M059J (cell line): Measurements from ENCODE around the gene FKTN. TPM values are rescaled to one million over a fixed set of nuclear protein-coding genes. Genes with fewer than 3 reads are reported as not detected.
A peak's percentile ranks its signal among the peaks of the same experiment; 100 is the strongest.

Source experiments
- DNase-seq: peaks from one replicate; pipeline ENCODE4 v3.0.0-alpha.2; 2012; ENCODE audit warnings: low read depth
- total RNA-seq: library from RNA; depleted of rRNA; stranded (reverse); fragments of >200 nt; shearing (Covaris generic); gene quantifications from 2 replicates; pipeline ENCODE4 v1.2.3, GENCODE V29; 2014; rRNA removed

Gene FKTN
- total RNA-seq, 1 experiment from 2014 or later: 15.6 TPM

GRCh38 chr9:105678163-105678562 lies 120.2 kb downstream of the FKTN start:
- DNase-seq: no peak

GRCh38 chr9:105678781-105679180 lies 120.8 kb downstream of the FKTN start:
- no peak for DNase-seq

GRCh38 chr9:105679257-105680022 lies 121.5 kb downstream of the FKTN start:
- DNase-seq: no peak

GRCh38 chr9:105681313-105681712 lies 123.4 kb downstream of the FKTN start:
- DNase-seq: no peak

DNA sequence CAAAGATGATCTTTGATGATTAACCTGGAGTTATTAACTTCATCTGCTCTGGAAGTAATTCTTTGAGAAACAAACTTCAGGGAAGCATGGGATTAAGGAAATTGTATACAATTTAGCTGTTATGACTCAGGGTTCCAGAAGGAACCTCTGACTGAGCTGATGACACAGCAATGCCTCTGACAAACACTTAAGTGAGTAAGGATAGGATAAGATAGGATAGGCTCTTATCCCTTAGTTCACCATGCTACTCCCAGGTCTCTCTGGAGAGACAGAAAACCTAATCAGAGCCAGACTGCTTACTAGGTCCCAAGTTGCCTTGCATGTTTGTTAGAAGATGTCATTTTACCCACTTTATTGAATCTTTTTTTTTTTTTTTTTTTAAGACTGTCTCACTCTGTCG lies 123.8 kb downstream of the FKTN start:
- DNase-seq: peak; percentile 57

DNA sequence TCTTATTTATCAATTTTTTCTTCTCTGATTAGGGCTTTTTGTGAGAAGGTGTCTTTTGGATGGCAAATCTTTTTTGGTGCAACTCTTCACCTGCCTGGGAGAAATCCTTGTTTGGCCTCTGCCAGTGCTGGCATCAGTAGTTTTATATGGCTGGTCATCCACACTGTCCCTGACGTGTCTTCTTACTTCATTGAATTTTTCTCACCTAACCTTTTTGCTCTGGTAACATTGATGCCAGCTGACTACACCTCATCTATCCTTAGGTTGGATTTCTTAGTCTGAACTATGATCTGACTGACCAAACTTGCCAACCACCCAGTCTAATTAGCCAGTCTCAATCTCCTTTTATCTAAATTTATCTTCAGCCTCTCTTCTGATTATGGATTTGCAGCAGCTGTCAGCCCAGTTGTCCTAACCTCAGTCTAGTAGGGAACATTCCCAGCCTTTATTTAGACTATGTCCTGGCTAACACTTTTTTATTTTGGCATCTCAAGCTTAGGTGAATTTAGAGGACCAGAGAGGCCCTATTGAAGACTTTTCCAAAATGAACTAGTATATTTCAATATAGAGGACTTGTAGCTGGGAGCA lies 125.9 kb downstream of the FKTN start:
- no peak for DNase-seq

DNA sequence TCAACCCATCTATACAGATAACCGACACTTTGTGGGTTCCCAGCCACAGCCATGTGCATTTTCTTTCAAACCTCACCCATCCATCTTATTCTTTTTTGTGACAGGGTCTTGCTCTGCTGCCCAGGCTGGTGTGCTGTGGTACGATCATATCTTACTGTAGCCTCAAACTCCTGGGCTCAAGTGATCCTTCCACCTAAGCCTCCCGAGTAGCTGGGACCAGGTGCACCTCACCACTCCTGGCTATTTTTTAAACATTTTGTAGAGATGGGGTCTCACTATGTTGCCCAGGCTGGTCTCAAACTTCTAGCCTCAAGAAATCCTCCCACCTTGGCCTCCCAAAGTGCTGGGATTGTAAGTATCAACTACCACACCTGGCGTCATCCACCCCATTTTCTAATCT lies 129.0 kb downstream of the FKTN start:
- DNase-seq: no peak

Other genes starting within 250 kb of the FKTN start
- gene FSD1L, start 110.1 kb upstream of the FKTN start, total RNA-seq: 1.1 and 2.3 TPM in 2 replicates
- gene TAL2, start 104.3 kb downstream of the FKTN start, total RNA-seq: not detected in 2 replicates
- 16.0 and 25.3 TPM in 2 replicates for gene TMEM38B, start 136.4 kb downstream of the FKTN start, total RNA-seq